Left forelimb (tissue), 1 donor: ENCODE results near the gene MAP1LC3B.

Experiments used
- DNase-seq: peaks from one replicate; pipeline ENCODE4 v3.0.0-alpha.2; 2018; ENCODE audit warnings: low spot score

The MAP1LC3B gene

DNA sequence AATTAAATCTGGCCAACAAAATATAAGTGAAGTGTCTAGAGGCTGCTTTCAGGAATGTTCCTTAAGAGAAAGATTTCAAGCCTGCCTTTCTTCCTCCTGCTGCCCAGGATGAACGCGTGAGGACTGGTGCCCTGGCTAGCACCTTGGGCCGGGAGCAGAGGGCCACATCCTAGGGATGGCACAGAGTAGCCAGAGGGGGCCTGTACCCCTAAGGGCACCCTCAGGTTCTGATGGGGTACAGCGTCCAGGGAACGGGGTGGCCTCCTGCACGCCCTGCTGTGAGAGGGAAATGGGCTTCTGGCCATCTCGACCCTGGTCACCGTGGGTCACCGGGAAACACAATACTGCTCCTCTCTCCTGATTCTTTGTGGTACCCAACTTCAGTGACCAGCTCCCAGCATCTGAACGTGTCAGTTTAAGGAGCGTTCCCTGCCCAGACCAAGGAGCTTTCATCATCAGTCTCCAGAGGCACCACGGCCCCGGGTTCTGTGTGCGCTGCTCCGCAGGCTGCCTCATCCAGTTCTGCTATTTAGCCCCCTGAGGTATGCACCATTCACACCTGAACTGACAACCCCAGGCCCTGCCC, 40.3 kb downstream of the MAP1LC3B start:
- no peak for DNase-seq

DNA sequence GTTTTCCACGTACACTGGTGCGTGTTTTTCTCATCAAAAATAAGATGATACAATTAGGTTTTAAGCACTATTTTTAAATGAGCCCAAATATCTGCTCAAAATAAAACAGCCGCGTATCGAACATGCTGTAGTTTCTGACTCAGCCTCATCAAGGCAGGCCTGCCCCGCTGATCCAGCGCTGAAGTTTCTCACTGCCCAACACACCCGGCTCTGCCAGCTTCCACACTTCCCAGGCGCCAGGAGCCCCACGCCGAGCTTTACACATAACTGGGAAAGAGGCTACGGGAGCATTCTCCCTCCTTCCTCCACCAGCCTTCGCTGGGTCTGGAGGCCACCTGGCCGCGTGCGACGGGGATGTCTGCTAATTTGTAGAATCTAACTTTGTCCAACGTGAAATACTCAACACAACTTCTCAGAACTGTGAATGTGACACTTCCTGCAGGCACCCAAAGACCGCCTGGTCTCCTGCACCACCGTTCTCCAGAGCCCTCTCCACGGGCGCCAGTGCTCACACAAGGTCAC, 42.1 kb downstream of the MAP1LC3B start:
- no peak for DNase-seq

DNA sequence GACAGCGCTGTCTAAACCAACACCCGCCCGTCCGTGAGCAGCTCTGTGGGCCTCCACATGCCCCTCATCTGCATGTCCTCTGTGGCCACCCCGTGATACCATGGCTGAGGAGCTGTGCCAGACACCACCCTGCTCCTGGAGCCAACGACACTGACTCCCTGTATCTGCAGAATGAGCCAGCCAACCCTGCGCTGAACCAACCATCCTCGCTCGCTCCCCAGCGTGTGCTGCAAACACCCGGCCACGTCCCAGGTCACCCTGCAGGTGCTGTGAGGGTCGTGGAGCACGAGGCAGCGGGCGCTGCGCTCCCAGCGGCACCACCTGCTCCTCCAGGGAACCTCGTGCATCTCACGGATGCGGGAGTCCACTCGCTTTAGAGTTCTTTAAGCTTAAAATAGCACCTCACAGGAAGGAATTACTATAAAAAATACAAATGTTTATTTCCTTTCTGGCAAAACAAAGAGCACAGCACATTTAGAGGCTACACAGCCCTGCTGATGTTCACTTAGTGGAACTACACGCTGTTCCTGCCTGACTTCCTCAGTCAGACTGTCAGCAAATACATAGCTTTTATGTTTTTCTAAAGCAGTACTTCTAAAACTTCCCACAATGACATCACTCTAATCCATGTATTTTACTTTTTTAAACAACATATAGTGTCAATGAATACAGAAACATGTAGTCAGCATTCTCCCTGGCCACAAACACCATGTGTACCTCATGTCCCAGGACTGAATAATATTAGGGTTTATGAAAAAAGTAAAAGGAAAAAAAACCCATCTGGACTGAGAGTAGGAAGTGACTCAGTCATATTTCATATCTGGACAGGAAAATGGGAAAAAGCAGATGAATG, 43.5 kb downstream of the MAP1LC3B start:
- DNase-seq: no peak

DNA sequence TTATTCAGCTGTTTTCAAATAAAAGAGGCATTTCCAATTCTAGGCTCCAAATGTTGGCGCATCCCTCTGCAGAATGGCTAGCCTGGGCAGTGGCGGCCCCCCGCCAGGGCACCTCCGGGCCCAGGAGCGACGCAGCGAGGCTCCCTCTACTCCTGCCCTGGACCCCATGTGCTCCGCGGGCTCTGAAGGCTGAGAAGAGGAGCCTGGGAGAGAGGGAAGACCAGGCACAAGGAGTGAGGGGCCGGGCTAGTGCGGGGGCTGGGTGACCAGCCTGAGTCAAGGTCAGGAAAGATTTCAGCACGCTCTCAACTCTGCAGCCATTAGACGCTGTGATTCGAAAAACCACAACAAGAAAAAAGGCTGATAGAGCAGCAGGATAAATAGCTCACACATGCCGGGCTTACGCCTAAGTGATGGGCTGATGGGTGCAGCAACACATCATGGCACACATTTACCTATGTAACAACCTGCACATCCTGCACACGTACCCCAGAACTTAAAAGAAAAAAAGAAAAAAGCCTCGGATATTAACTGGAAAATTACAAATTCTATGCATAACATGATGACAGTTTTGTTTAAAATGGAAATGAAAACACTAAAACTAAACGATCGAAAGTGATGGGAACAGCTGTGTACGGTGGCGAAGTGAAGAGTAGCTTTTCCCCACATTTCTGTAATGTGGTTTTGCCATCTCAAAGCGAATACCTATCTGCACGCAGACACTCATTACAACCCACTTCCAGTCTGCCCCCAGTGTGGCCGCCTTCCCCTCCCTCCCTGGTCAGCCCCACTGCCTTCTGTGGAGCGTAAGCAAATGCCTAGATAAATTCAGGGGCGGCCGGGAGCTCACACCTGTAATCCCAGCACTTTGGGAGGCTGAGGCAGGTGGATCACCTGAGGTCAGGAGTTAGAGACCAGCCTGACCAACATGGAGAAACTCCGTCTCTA, 44.4 kb downstream of the MAP1LC3B start:
- no peak for DNase-seq

DNA sequence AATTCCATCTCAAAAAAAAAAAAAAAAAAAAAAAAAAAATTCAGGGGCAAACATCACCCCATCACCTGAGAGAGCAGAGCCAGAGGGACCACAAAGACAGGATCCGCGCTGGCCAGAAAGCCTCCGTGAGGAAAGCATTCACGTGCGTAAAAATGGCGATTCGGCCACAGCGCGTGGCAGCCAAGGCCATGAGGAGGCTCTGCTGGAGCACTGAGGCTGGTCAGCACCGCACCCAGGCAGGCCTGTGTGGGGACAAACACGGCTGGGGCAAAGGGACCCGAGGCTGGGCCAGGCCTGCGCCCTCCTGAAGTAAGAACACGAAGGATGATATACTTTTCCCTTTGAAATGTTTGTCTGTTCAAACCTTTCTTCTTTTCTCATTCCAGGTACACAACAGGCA, 45.2 kb downstream of the MAP1LC3B start:
- no peak for DNase-seq

DNA sequence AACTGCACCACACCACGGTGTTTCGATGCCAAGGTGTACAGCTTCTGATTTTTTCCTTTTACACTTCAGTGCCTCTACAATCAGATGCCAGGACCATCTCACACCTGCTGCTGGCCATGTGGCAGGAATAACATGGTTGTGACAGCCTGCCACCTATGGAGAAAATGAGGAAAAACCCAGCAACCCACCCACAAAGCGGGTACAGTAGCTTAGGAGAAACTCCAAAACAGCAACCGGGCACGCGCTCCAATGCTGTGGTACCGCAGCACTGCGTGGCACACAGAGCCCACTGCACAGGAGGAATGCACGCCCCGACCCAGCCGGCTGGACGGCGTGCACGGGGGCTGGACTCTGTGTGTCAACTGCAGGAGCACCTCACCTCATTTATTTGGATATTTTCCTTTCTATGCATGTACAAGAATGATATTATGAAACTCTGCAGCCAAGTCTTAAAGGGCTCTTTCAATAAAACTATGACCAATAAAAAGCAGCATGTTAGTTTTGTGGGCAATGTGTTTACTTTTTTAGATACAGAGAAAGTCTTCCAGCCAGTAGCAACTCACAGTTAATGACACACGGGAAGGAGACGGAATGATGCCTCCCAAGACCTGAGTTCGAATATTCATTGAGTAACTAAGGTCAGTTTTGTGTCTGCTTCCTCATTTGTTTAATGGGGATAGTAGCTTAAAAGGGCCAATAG, 45.9 kb downstream of the MAP1LC3B start:
- DNase-seq: no peak

DNA sequence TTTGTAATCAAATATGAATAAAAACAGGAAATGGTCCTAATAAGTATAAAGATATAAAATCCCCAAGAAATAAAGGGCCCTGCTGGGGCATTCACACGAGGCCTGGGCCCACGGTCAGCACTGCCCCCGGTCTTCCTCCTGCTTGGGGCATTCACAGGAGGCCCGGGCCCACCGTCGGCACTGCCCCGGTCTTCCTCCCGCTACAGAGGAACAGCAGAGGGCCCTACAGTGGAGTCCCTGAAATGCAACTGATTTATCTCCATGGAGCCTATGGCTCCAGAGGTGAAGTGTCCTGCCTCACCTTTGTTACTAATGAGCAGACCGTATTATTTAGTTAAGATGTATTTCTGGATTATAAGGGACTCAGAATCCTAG, 46.5 kb downstream of the MAP1LC3B start:
- DNase-seq: no peak

GRCh38 chr16:87439926-87440325, 47.8 kb downstream of the MAP1LC3B start:
- no peak for DNase-seq

- DNase-seq: no peak
Observed at GRCh38 chr16:87441886-87442580, 49.9 kb downstream of the MAP1LC3B start.

GRCh38 chr16:87442581-87442966, 50.4 kb downstream of the MAP1LC3B start:
- DNase-seq: no peak

- no peak for DNase-seq
Observed at GRCh38 chr16:87443016-87443415, 50.9 kb downstream of the MAP1LC3B start.

DNA sequence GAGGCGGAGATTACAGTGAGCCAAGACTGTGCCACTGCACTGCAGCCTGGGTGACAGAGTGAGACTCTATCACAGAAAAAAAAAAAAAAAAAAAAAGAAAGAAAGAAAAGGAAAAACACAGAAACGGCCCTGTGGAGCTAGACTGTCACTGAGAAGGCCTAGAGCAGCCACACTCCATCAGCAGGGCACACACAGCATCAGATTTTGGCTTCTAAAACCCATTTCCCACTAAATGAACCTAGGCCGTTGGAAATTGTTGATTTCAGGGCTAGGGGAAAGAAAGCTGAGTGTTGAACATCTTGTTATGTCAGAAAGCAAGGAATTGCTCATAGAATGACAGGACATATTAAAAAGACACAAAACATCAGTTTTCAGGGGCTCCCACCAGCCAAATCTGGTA, 51.8 kb downstream of the MAP1LC3B start:
- DNase-seq: no peak

GRCh38 chr16:87445486-87445885, 53.4 kb downstream of the MAP1LC3B start:
- no peak for DNase-seq

DNA sequence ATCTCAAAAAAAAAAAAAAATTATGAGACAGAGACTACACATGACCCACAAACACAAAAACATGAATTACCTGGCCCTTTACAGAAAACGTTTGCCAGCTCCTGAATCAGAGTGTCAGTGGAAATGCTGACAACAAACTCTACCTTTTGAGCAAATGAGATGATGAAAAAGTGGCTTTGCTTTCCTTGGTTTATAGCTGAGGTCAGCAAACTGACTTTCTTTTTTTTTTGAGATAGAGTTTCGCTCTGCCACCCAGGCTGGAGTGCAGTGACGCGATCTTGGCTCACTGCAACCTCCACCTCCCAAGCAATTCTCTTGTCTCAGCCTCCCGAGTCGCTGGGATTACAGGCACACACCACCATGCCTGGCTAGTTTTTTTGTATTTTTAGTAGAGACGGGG, 54.3 kb downstream of the MAP1LC3B start:
- DNase-seq: no peak

DNA sequence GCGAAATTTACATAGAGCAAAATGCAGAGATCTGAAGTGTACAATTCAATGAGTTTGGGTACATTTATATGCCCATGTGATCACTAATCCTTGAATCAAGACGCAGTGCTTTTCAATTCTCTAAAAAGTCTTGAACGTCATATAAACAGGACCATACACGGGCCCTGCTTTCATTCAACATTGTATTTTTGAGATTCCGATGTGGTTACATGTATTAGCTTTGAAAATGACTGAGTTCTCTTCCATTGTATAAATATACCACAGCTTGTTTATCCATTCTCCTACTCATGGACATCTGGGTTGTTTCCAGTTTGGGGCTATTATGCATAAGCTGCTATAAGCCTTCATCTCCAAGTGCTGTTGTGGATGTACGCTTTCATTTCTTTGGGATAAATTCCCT, 55.2 kb downstream of the MAP1LC3B start:
- no peak for DNase-seq

- DNase-seq: no peak
Observed at GRCh38 chr16:87448866-87449265, 56.7 kb downstream of the MAP1LC3B start.

GRCh38 chr16:87451563-87452210, 59.6 kb downstream of the MAP1LC3B start:
- no peak for DNase-seq

GRCh38 chr16:87453326-87453725, 61.2 kb downstream of the MAP1LC3B start:
- no peak for DNase-seq
